ENCODE measurements around the gene ADAMTS16.

GRCh38 chr5:5306696-5307095 is 166.6 kb downstream of the ADAMTS16 start:
- no peak for TF ChIP-seq CTCF (IDR thresholded peaks at IDR 0.05)
- no peak for TF ChIP-seq POLR2A (IDR thresholded peaks at IDR 0.05)

Measured in ovary (tissue), 3 donors.